ENCODE data around the gene KRT86. TPM values are rescaled to one million over a fixed set of nuclear protein-coding genes. Genes with fewer than 3 reads are reported as not detected.
A peak's percentile ranks its signal among the peaks of the same experiment; 100 is the strongest.

Gene KRT86
- polyA plus RNA-seq, 2 of the 4 experiments (the other 2 are of a cell fraction): 23.5 to 378 TPM

GRCh38 chr12:52317468-52318052 is 43.1 kb downstream of the KRT86 start:
- WGBS (ENCODE audit: missing lambda C conversion rate): 93% methylated on average over 12 of the region's 12 CpGs
- Histone ChIP-seq H3K4me1 (peaks cover 7% of the 10 kb centered on the region; the same call in 1 of the 3 replicates), H3K4me2 (no peak overlapping the region), H3K27ac (peak overlapping the region; percentile 51 to 81; a peak in 5 of 6 replicates), H3K9me3 (no peaks in the 10 kb centered on the region), H3K4me3 (no peak overlapping the region)
- ATAC-seq: no peak
- no peak for FAIRE-seq
- ChIA-PET POLR2A (no interaction called here), CTCF (interaction anchor here (1.3 to 15.7 kb wide), 8 partner anchors 8 to 567 kb away, joined by 3 to 387 read pairs (median 8); partner anchors contain the start of gene KRT86)
- DNase-seq (ENCODE audit: low read depth in 1 of 2, low spot score in 1 of 2): no peak
- no peak for TF ChIP-seq RARB (CRISPR knock-in tag; IDR thresholded peaks at IDR 0.05)
- no peak for TF ChIP-seq HOXB5 (CRISPR knock-in tag; IDR thresholded peaks at IDR 0.05)
- no peak for TF ChIP-seq KDM5A (IDR thresholded peaks at IDR 0.05)
- TF ChIP-seq CTCF (IDR thresholded peaks at IDR 0.05): no peak
- TF ChIP-seq EHF (CRISPR knock-in tag; IDR thresholded peaks at IDR 0.05): no peak
- TF ChIP-seq SREBF2 (IDR thresholded peaks at IDR 0.05): no peak
- no peak for TF ChIP-seq RCOR1 (IDR thresholded peaks at IDR 0.05; ENCODE audit: low read depth, low read length)
- no peak for TF ChIP-seq HMGXB4 (CRISPR knock-in tag; IDR thresholded peaks at IDR 0.05; ENCODE audit: borderline replicate concordance)
- no peak for TF ChIP-seq HDAC2 (IDR thresholded peaks at IDR 0.05)
- no peak for TF ChIP-seq MAZ (IDR thresholded peaks at IDR 0.05; ENCODE audit: borderline replicate concordance, low read depth, low read length)
- no peak for TF ChIP-seq HOXA7 (CRISPR knock-in tag; IDR thresholded peaks at IDR 0.05)
- no peak for TF ChIP-seq EP300 (IDR thresholded peaks at IDR 0.05)
- no peak for TF ChIP-seq CEBPB (IDR thresholded peaks at IDR 0.05)

- peaks cover 7% of the 10 kb centered on the region; the same call in 1 of the 3 replicates for H3K4me1 ChIP-seq
- H3K9me3 ChIP-seq: no peaks in the 10 kb centered on the region
- WGBS (ENCODE audit: missing lambda C conversion rate): 92% methylated on average over 11 of the region's 11 CpGs
- no peak for TF ChIP-seq ZSCAN20 (CRISPR knock-in tag; IDR thresholded peaks at IDR 0.05)
- no peak for TF ChIP-seq FOXS1 (CRISPR knock-in tag; IDR thresholded peaks at IDR 0.05)
- TF ChIP-seq TFCP2L1 (CRISPR knock-in tag; IDR thresholded peaks at IDR 0.05): no peak
- no peak for TF ChIP-seq SREBF2 (IDR thresholded peaks at IDR 0.05)
- TF ChIP-seq CTCF (IDR thresholded peaks at IDR 0.05): no peak
- no peak overlapping the region for H3K4me2 ChIP-seq
- H3K4me3 ChIP-seq: no peak overlapping the region
- ChIA-PET CTCF (interaction anchor here (0.8 to 15.7 kb wide), 20 partner anchors 9 to 566 kb away, joined by 3 to 387 read pairs (median 4); partner anchors contain the start of gene KRT86), POLR2A (interaction anchor here (0.5 to 1.7 kb wide), 8 partner anchors 30 to 172 kb away, joined by 3 to 6 read pairs (median 4); no protein-coding TSS in a partner anchor)
- DNase-seq (ENCODE audit: low read depth in 1 of 2, low spot score in 1 of 2): no peak
- ATAC-seq: no peak
- FAIRE-seq: no peak
- peak overlapping the region; percentile 51 to 81 for H3K27ac ChIP-seq
These were observed 44.0 kb downstream of the KRT86 start for GRCh38 chr12:52318241-52318990.
